HEK293 (cell line): ENCODE data around the gene SBF1.

Experiments used
- CTCF ChIA-PET: fragments of 350-600 bp; formaldehyde crosslinking; extraction: SDS; loops from one replicate; lab custom pipeline; 2021; ENCODE audit warnings: antibody characterized with exemption; lab: Yijun Ruan, JAX
- POLR2A ChIA-PET: fragments of 300-600 bp; formaldehyde crosslinking; extraction: SDS; loops from one replicate; lab custom pipeline; 2020; ENCODE audit warnings: antibody characterized with exemption, inconsistent platforms; lab: Yijun Ruan, JAX
- H3K27ac ChIP-seq: fragments of 200-500 bp; sonication (Bioruptor generic); 2 replicates; pipeline ENCODE4 v1.5.1; 2014; ENCODE audit warnings: low read depth, low read length, control low read depth, inconsistent platforms; ENCODE audit errors: extremely low read depth
- H3K36me3 ChIP-seq, 2 experiments: fragments of 200-500 bp in 1 of 2; sonication (Bioruptor generic) in 1 of 2; 1 replicate in 1 of 2; 2 replicates in 1 of 2; pipeline ENCODE4 v1.5.1; 2014 to 2017; ENCODE audit warnings: inconsistent platforms in 2 of 2, low read length in 2 of 2; ENCODE audit not compliant: control insufficient read depth in 2 of 2, insufficient read depth in 1 of 2
- H3K4me1 ChIP-seq: fragments of 200-500 bp; sonication (Bioruptor generic); 2 replicates; pipeline ENCODE4 v1.5.1; 2014; ENCODE audit warnings: mild to moderate bottlenecking, low read length, inconsistent platforms; ENCODE audit not compliant: control insufficient read depth, insufficient read depth
- H3K4me3 ChIP-seq: 2 replicates; pipeline ENCODE4 v1.5.1; 2011; ENCODE audit warnings: low read depth, mild to moderate bottlenecking, control low read depth, low read length, moderate library complexity
- H3K9me3 ChIP-seq: fragments of 200-500 bp; sonication (Bioruptor generic); 2 replicates; pipeline ENCODE4 v1.5.1; 2014; ENCODE audit warnings: low read depth, low read length, inconsistent platforms; ENCODE audit not compliant: control insufficient read depth, insufficient read depth
- GLI2 ChIP-seq: fragments of 450-650 bp; formaldehyde crosslinking; IDR thresholded peaks from 2 replicates; pipeline ENCODE4; 2017; ENCODE audit warnings: missing biosample characterization, missing genetic modification characterization, low read depth, borderline replicate concordance
- HOXC10 ChIP-seq: sonication (generic); formaldehyde crosslinking; IDR thresholded peaks from 2 replicates; pipeline ENCODE4 v1.8.1; 2023; ENCODE audit warnings: mild to moderate bottlenecking, missing genetic modification reagents
- SP2 ChIP-seq: fragments of 450-650 bp; formaldehyde crosslinking; IDR thresholded peaks from 2 replicates; pipeline ENCODE4 v1.5.1; 2016; ENCODE audit warnings: missing biosample characterization, missing genetic modification characterization
- SP7 ChIP-seq: fragments of 450-650 bp; formaldehyde crosslinking; IDR thresholded peaks from 2 replicates; pipeline ENCODE4 v1.5.1; 2016; ENCODE audit warnings: missing biosample characterization, missing genetic modification characterization
- TCF7L2 ChIP-seq: IDR thresholded peaks from 2 replicates; pipeline ENCODE4 v1.6.1; 2011; ENCODE audit warnings: low read depth, mild to moderate bottlenecking, inconsistent platforms, low read length, moderate library complexity, borderline replicate concordance
- ZBTB17 ChIP-seq: fragments of 450-650 bp; formaldehyde crosslinking; IDR thresholded peaks from 2 replicates; pipeline ENCODE4 v1.5.1; 2016; ENCODE audit warnings: missing biosample characterization, missing genetic modification characterization
- ZBTB21 ChIP-seq: fragments of 450-650 bp; formaldehyde crosslinking; IDR thresholded peaks from 2 replicates; pipeline ENCODE4 v1.5.1; 2017; ENCODE audit warnings: missing biosample characterization, missing genetic modification characterization
- ZEB2 ChIP-seq: fragments of 450-650 bp; formaldehyde crosslinking; IDR thresholded peaks from 2 replicates; pipeline ENCODE4 v1.5.1; 2016; ENCODE audit warnings: missing biosample characterization, missing genetic modification characterization
- ZNF10 ChIP-seq: fragments of 450-650 bp; formaldehyde crosslinking; IDR thresholded peaks from 2 replicates; pipeline ENCODE4 v1.5.1; 2017; ENCODE audit warnings: missing biosample characterization, missing genetic modification characterization
- ZNF112 ChIP-seq: fragments of 450-650 bp; formaldehyde crosslinking; IDR thresholded peaks from 2 replicates; pipeline ENCODE4 v1.5.0; 2017; ENCODE audit warnings: missing biosample characterization, missing genetic modification characterization
- ZNF174 ChIP-seq: fragments of 450-650 bp; formaldehyde crosslinking; IDR thresholded peaks from 2 replicates; pipeline ENCODE4 v1.5.0; 2017; ENCODE audit warnings: missing biosample characterization, mild to moderate bottlenecking, missing genetic modification characterization
- ZNF214 ChIP-seq: fragments of 450-650 bp; formaldehyde crosslinking; IDR thresholded peaks from 2 replicates; pipeline ENCODE4 v1.5.1; 2017; ENCODE audit warnings: missing biosample characterization, mild to moderate bottlenecking, missing genetic modification characterization, borderline replicate concordance
- ZNF248 ChIP-seq: fragments of 450-650 bp; formaldehyde crosslinking; IDR thresholded peaks from 2 replicates; pipeline ENCODE4 v1.5.1; 2017; ENCODE audit warnings: missing biosample characterization, missing genetic modification characterization
- ZNF48 ChIP-seq: fragments of 450-650 bp; formaldehyde crosslinking; IDR thresholded peaks from 2 replicates; pipeline ENCODE4 v1.5.1; 2016; ENCODE audit warnings: missing biosample characterization, missing genetic modification characterization
- ZNF555 ChIP-seq: fragments of 450-650 bp; formaldehyde crosslinking; conservative IDR thresholded peaks from 2 replicates; pipeline ENCODE4 v1.5.1; 2017; ENCODE audit warnings: missing biosample characterization, mild to moderate bottlenecking, missing genetic modification characterization, inconsistent platforms
- ZNF561 ChIP-seq: fragments of 450-650 bp; IDR thresholded peaks from 2 replicates; pipeline ENCODE4 v1.5.1; 2018; ENCODE audit warnings: missing biosample characterization, missing genetic modification characterization, borderline replicate concordance
- ZNF585B ChIP-seq: fragments of 450-650 bp; formaldehyde crosslinking; IDR thresholded peaks from 2 replicates; pipeline ENCODE4 v1.5.1; 2016; ENCODE audit warnings: missing biosample characterization, missing genetic modification characterization
- ZNF629 ChIP-seq: fragments of 450-650 bp; formaldehyde crosslinking; IDR thresholded peaks from 2 replicates; pipeline ENCODE4 v1.5.1; 2017; ENCODE audit warnings: missing biosample characterization, missing genetic modification characterization
- ZNF785 ChIP-seq: fragments of 450-650 bp; formaldehyde crosslinking; IDR thresholded peaks from 2 replicates; pipeline ENCODE4 v1.5.1; 2016; ENCODE audit warnings: missing biosample characterization, missing genetic modification characterization
- ZNF791 ChIP-seq: fragments of 450-650 bp; formaldehyde crosslinking; IDR thresholded peaks from 2 replicates; pipeline ENCODE4 v1.5.1; 2016; ENCODE audit warnings: missing biosample characterization, missing genetic modification characterization
- ZXDB ChIP-seq: fragments of 450-650 bp; formaldehyde crosslinking; IDR thresholded peaks from 2 replicates; pipeline ENCODE4 v1.5.1; 2016; ENCODE audit warnings: missing biosample characterization, missing genetic modification characterization
- TF ChIP-seq, protein P1 (sequence below): fragments of 450-650 bp; formaldehyde crosslinking; IDR thresholded peaks from 2 replicates; pipeline ENCODE4 v1.5.1; 2016; ENCODE audit warnings: missing biosample characterization, missing genetic modification characterization
- TF ChIP-seq, protein P2 (sequence below): fragments of 450-650 bp; formaldehyde crosslinking; IDR thresholded peaks from 2 replicates; pipeline ENCODE4 v1.5.1; 2016; ENCODE audit warnings: missing biosample characterization, missing genetic modification characterization
- TF ChIP-seq, protein P3 (sequence below): fragments of 450-650 bp; formaldehyde crosslinking; IDR thresholded peaks from 2 replicates; pipeline ENCODE4 v1.5.1; 2016; ENCODE audit warnings: missing biosample characterization, missing genetic modification characterization, borderline replicate concordance
- TF ChIP-seq, protein P4 (sequence below): fragments of 450-650 bp; formaldehyde crosslinking; IDR thresholded peaks from 2 replicates; pipeline ENCODE4 v1.5.1; 2017; ENCODE audit warnings: missing biosample characterization, missing genetic modification characterization

The SBF1 gene

DNA sequence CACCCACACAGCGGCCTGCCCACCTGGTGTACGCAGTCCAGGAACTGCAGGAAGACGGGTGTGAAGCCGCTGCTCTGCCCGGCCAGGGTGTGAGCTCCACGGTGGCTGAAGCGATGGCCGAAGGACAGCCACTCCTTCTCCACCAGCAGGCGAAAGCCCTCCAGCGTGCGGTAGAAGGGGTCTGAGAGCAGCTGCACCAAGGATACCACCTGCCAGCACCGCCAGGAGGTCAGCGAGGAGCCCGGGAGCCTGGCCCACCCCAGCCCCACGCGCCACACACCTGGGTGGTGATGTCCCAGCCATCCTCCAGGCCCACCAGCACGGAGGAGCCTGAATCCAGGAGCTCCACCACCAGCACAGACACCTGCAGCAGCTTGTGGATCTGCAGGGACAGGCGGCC, 19.6 kb downstream of the SBF1 start:
- POLR2A ChIA-PET, result interaction anchor here (1.6 kb wide), 1 partner anchor 71 kb away, joined by 4 read pairs; the partner anchor contains the start of gene SCO2
- no peak overlapping the region for H3K4me3 ChIP-seq
- TF ChIP-seq GLI2 (tag by site-specific recombination), result no peak
- no peak for TF ChIP-seq ZNF791 (tag by site-specific recombination)
- TF ChIP-seq ZNF48 (tag by site-specific recombination), result no peak
- no peak for TF ChIP-seq ZNF248 (tag by site-specific recombination)
- no peak for TF ChIP-seq ZNF785 (tag by site-specific recombination)
- TF ChIP-seq ZNF10, result no peak
- no peak for TF ChIP-seq ZNF555 (tag by site-specific recombination)
- TF ChIP-seq ZBTB17 (tag by site-specific recombination), result no peak
- H3K36me3 ChIP-seq, result peaks cover 34 to 85% of the 10 kb centered on the region in 2 experiments
- no peaks in the 10 kb centered on the region for H3K9me3 ChIP-seq
- CTCF ChIA-PET, result no interaction called here
- no peaks in the 10 kb centered on the region for H3K4me1 ChIP-seq
- no peak overlapping the region for H3K27ac ChIP-seq

DNA sequence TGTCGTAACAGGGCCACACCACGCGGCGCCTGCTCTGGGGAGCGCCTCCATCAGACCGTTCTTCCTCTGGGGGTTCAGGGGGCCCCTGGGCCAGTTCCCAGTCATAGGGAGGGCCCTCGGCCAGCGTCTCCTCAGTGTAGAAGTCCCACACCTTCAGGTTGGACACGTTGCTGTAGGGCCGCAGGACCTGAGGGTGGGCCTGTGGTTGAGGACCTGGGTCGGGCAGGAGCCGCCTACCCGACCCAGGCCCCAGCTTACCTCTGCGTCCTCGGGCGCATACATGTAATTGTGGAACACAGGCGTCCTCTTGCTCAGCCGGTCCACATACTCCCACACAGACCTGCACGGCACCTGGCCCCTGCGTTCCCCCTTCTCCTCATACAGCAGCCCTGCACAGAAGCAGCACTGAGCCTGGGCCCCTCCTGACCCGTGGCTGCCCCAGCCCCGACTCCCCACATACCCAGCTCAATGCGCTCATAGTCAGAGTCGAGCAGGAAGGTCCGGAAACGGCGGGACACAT, 20.2 kb downstream of the SBF1 start:
- H3K36me3 ChIP-seq, result peaks cover 37 to 85% of the 10 kb centered on the region in 2 experiments
- POLR2A ChIA-PET, result interaction anchor here (0.5 to 0.8 kb wide), 2 partner anchors 20 to 93 kb away, joined by 3 to 5 read pairs; partner anchors contain the start of gene SBF1
- TF ChIP-seq ZNF112, result no peak
- no peak for TF ChIP-seq SP2 (tag by site-specific recombination)
- TF ChIP-seq ZNF585B (tag by site-specific recombination), result no peak
- TF ChIP-seq, protein P1, sequence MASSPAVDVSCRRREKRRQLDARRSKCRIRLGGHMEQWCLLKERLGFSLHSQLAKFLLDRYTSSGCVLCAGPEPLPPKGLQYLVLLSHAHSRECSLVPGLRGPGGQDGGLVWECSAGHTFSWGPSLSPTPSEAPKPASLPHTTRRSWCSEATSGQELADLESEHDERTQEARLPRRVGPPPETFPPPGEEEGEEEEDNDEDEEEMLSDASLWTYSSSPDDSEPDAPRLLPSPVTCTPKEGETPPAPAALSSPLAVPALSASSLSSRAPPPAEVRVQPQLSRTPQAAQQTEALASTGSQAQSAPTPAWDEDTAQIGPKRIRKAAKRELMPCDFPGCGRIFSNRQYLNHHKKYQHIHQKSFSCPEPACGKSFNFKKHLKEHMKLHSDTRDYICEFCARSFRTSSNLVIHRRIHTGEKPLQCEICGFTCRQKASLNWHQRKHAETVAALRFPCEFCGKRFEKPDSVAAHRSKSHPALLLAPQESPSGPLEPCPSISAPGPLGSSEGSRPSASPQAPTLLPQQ, result no peak
- TF ChIP-seq, protein P2, sequence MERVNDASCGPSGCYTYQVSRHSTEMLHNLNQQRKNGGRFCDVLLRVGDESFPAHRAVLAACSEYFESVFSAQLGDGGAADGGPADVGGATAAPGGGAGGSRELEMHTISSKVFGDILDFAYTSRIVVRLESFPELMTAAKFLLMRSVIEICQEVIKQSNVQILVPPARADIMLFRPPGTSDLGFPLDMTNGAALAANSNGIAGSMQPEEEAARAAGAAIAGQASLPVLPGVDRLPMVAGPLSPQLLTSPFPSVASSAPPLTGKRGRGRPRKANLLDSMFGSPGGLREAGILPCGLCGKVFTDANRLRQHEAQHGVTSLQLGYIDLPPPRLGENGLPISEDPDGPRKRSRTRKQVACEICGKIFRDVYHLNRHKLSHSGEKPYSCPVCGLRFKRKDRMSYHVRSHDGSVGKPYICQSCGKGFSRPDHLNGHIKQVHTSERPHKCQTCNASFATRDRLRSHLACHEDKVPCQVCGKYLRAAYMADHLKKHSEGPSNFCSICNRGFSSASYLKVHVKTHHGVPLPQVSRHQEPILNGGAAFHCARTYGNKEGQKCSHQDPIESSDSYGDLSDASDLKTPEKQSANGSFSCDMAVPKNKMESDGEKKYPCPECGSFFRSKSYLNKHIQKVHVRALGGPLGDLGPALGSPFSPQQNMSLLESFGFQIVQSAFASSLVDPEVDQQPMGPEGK (tag by site-specific recombination), result no peak
- TF ChIP-seq HOXC10 (CRISPR knock-in tag), result no peak
- TF ChIP-seq, protein P3, sequence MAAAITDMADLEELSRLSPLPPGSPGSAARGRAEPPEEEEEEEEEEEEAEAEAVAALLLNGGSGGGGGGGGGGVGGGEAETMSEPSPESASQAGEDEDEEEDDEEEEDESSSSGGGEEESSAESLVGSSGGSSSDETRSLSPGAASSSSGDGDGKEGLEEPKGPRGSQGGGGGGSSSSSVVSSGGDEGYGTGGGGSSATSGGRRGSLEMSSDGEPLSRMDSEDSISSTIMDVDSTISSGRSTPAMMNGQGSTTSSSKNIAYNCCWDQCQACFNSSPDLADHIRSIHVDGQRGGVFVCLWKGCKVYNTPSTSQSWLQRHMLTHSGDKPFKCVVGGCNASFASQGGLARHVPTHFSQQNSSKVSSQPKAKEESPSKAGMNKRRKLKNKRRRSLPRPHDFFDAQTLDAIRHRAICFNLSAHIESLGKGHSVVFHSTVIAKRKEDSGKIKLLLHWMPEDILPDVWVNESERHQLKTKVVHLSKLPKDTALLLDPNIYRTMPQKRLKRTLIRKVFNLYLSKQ, result no peak
- no peak for TF ChIP-seq ZNF214 (tag by site-specific recombination)
- TF ChIP-seq ZNF561, result no peak
- TF ChIP-seq, all 188 proteins: peak for 0
- no peak overlapping the region for H3K4me3 ChIP-seq
- no peaks in the 10 kb centered on the region for H3K9me3 ChIP-seq
- H3K27ac ChIP-seq, result no peak overlapping the region
- CTCF ChIA-PET, result interaction anchor here (0.7 kb wide), 1 partner anchor 214 kb away, joined by 3 read pairs; no protein-coding TSS in a partner anchor
- H3K4me1 ChIP-seq, result no peaks in the 10 kb centered on the region

DNA sequence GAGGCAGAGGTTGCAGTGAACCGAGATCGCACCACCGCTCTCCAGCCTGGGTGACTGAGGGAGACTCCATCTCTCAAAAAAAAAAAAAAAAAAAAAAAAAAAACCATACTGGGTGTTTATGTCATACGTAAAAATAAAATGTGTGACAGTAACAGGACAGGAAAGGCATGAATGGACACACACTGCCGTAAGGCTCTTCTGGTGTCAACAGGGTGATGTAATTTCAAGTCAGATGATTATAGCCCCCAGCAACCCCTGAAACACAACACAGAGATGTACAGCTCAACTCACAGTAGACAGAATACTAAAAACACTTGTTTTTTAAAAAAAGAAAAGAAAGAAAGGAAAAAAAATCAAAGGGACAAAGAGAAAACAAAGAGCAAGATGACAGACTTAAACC, 22.2 kb downstream of the SBF1 start:
- Histone ChIP-seq H3K4me1 (no peaks in the 10 kb centered on the region), H3K27ac (no peak overlapping the region), H3K36me3 (peaks cover 35 to 88% of the 10 kb centered on the region in 2 experiments), H3K9me3 (no peaks in the 10 kb centered on the region), H3K4me3 (no peak overlapping the region)
- ChIA-PET POLR2A (interaction anchor here (0.7 to 1.0 kb wide), 2 partner anchors 14 to 84 kb away, joined by 3 to 8 read pairs; no protein-coding TSS in a partner anchor), CTCF (interaction anchor here (0.5 to 3.2 kb wide), 6 partner anchors 21 to 246 kb away, joined by 3 to 13 read pairs (median 4); partner anchors contain the start of gene SCO2)
- TF ChIP-seq SP7 (tag by site-specific recombination), result 0 out of 2 replicates have a peak, but pooled peaks have one; percentile 27
- peak; percentile 52; the same call in 1 of the 2 replicates for TF ChIP-seq ZBTB21
- TF ChIP-seq, protein P4, sequence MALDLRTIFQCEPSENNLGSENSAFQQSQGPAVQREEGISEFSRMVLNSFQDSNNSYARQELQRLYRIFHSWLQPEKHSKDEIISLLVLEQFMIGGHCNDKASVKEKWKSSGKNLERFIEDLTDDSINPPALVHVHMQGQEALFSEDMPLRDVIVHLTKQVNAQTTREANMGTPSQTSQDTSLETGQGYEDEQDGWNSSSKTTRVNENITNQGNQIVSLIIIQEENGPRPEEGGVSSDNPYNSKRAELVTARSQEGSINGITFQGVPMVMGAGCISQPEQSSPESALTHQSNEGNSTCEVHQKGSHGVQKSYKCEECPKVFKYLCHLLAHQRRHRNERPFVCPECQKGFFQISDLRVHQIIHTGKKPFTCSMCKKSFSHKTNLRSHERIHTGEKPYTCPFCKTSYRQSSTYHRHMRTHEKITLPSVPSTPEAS (tag by site-specific recombination), result peak; percentile 11; the same call in 1 of the 2 replicates
- TF ChIP-seq ZEB2 (tag by site-specific recombination), result peak; percentile 34; the same call in 1 of the 2 replicates
- no peak for TF ChIP-seq ZNF174 (tag by site-specific recombination)
- TF ChIP-seq SP2 (tag by site-specific recombination), result no peak
- TF ChIP-seq ZNF629, result peak; percentile 71
- TF ChIP-seq ZXDB (tag by site-specific recombination), result no peak
- no peak for TF ChIP-seq TCF7L2
